Ovary (tissue), 9 donors: ENCODE data around the gene NUSAP1. TPM values are rescaled to one million over a fixed set of nuclear protein-coding genes. Genes with fewer than 3 reads are reported as not detected.
"Not testable (repeated sequence)": the region's sequence is repeated elsewhere in the genome, so short reads cannot be mapped to it uniquely, and the experiment has no call there.

ENCODE experiments used
- DNase-seq, 5 donors: peaks; one replicate each; pipeline ENCODE4 v3.0.0-alpha.2; 2019 to 2020
- H3K27ac ChIP-seq, 2 donors: fragments of 200-600 bp; one replicate each; pipeline versions ENCODE4 v1.5.1 to v1.8.0; 2019 to 2022
- H3K27me3 ChIP-seq: fragments of 200-600 bp; one replicate; pipeline ENCODE4 v1.8.0; 2022
- H3K36me3 ChIP-seq: fragments of 200-600 bp; sonication (generic); one replicate; pipeline ENCODE4 v1.5.1; 2019
- H3K4me1 ChIP-seq: one replicate; pipeline ENCODE4 v1.8.1; 2013; ENCODE audit warnings: mild to moderate bottlenecking, moderate library complexity; ENCODE audit not compliant: insufficient read depth
- H3K4me3 ChIP-seq: fragments of 200-600 bp; sonication (generic); one replicate; pipeline ENCODE4 v1.5.1; 2017
- H3K9me3 ChIP-seq, 2 donors: fragments of 200-600 bp in 1 of 2; sonication (generic) in 1 of 2; one replicate each; pipeline versions ENCODE4 v1.5.1 to v1.8.1; 2013 to 2019; ENCODE audit warnings: mild to moderate bottlenecking in 1 of 2, moderate library complexity in 1 of 2
- CTCF ChIP-seq, 3 donors: fragments of 450-650 bp in 2 of 3; fragments of 200-600 bp in 1 of 3; IDR thresholded peaks; one replicate each; pipeline versions ENCODE4 v1.5.1 to v1.8.0; 2016 to 2022; ENCODE audit warnings: antibody characterized with exemption in 3 of 3, mild to moderate bottlenecking in 1 of 3
- EP300 ChIP-seq: sonication (generic); formaldehyde crosslinking; IDR thresholded peaks from one replicate; pipeline ENCODE4 v1.6.1; 2017; ENCODE audit warnings: antibody characterized with exemption
- POLR2A ChIP-seq: fragments of 450-650 bp; IDR thresholded peaks from one replicate; pipeline ENCODE4 v1.6.1; 2017; ENCODE audit warnings: antibody characterized with exemption, mild to moderate bottlenecking, moderate library complexity
- WGBS, 3 donors: extraction: QIAGEN DNeasy Blood & Tissue Kit in 1 of 3; methylation state at CpG; one replicate each; pipeline versions ENCODE4 v1.1.5 to v1.1.7; 2013 to 2017; 5-methylcytosine and 5-hydroxymethylcytosine counted together
- intact Hi-C, 4 donors: fragments of 100-400 bp; cut with DNase I; formaldehyde crosslinking; loops; one replicate each; pipeline versions ENCODE4 v1.11.0 to v1.15.1; 2022 to 2023
- polyA plus RNA-seq, 2 donors: library from polyadenylated mRNA; stranded (reverse); fragments of 200-250 nt in 1 of 2; fragments of 350-450 nt in 1 of 2; fragmentation: Illumina TruSeq in 1 of 2; extraction: RNeasy Lipid Tissue Mini Kit (QIAGEN cat#74804) in 1 of 2; gene quantifications; one replicate each; pipeline ENCODE4 v1.2.3, GENCODE V29; 2013 to 2014
- total RNA-seq, 7 donors: library from RNA; depleted of rRNA in 2 of 7; stranded (reverse); fragments of >200 nt in 2 of 7; fragmentation: NEBNext Ultra II Directional in 3 of 7; extraction: Animal tissue kit (Norgen Biotek cat#: 25700) in 3 of 7; gene quantifications; one replicate each; pipeline versions ENCODE4 v1.1.0 to v1.2.4, GENCODE V29; 2016 to 2023
- donor health status: DM: no; HTN: no; CAD: no; lungs with moderate emphysema.
- donor health status: DM: no; HTN: no; CAD: no.
- donor health status: Bipolar disorder and iron deficiency.
- donor health status: DM: yes; HTN: yes; CAD: no.
- donor health status: DM: no; HTN: no; CAD: no.
- donor health status: DM: yes; HTN: yes; CAD: no.

NUSAP1 gene
- total and polyA plus RNA-seq, 9 donors = 2.2 to 14.8 (median 5.8) TPM

- H3K27ac ChIP-seq = no peak overlapping the region
- H3K36me3 ChIP-seq = no peaks in the 10 kb centered on the region
- TF ChIP-seq EP300 = no peak
- no peak for TF ChIP-seq POLR2A
- TF ChIP-seq CTCF (IDR thresholded peaks at IDR 0.05) = no peak
- no peak overlapping the region for H3K4me3 ChIP-seq
- H3K27me3 ChIP-seq = no peaks in the 10 kb centered on the region
- no peak for DNase-seq
- no peaks in the 10 kb centered on the region for H3K9me3 ChIP-seq
- WGBS, 3 donors = 92 to 100% (median 93%) methylated on average over 4 of the region's 4 CpGs
- H3K4me1 ChIP-seq = no peaks in the 10 kb centered on the region
- intact Hi-C loops = no loop called here
Measured at GRCh38 chr15:41377978-41378377, 45.3 kb downstream of the NUSAP1 start.

GRCh38 chr15:41383974-41384749 lies 51.5 kb downstream of the NUSAP1 start:
- 94 to 95% (median 95%) methylated on average over 9 of the region's 9 CpGs for whole genome bisulfite sequencing, 3 donors
- H3K4me3 ChIP-seq, H3K27ac ChIP-seq, H3K4me1 ChIP-seq, intact Hi-C loops, H3K27me3 ChIP-seq, DNase-seq, H3K9me3 ChIP-seq, H3K36me3 ChIP-seq: not testable (repeated sequence)

- Histone ChIP-seq H3K9me3 (no peaks in the 10 kb centered on the region), H3K4me1 (no peaks in the 10 kb centered on the region), H3K36me3 (no peaks in the 10 kb centered on the region), H3K27me3 (no peaks in the 10 kb centered on the region), H3K27ac (no peak overlapping the region), H3K4me3 (no peak overlapping the region)
- TF ChIP-seq CTCF (IDR thresholded peaks at IDR 0.05) (no peak), EP300 (no peak), POLR2A (no peak)
- intact Hi-C loops = no loop called here
- no peak for DNase-seq
- WGBS, 3 donors = 90 to 93% (median 92%) methylated on average over 6 of the region's 6 CpGs
Measured at GRCh38 chr15:41387646-41388045, 55.0 kb downstream of the NUSAP1 start.

- TF ChIP-seq CTCF (IDR thresholded peaks at IDR 0.05) = no peak
- TF ChIP-seq EP300 = no peak
- no peak for TF ChIP-seq POLR2A
- no peak overlapping the region for H3K27ac ChIP-seq
- intact Hi-C loops = no loop called here
- H3K4me1 ChIP-seq = no peaks in the 10 kb centered on the region
- H3K36me3 ChIP-seq = no peaks in the 10 kb centered on the region
- no peak for DNase-seq
- H3K4me3 ChIP-seq = no peak overlapping the region
- no peaks in the 10 kb centered on the region for H3K9me3 ChIP-seq
- 90 to 94% (median 92%) methylated on average over 2 of the region's 2 CpGs for WGBS, 3 donors
- H3K27me3 ChIP-seq = no peaks in the 10 kb centered on the region
Measured at GRCh38 chr15:41392659-41393058, 60.0 kb downstream of the NUSAP1 start.

GRCh38 chr15:41394924-41395323 lies 62.2 kb downstream of the NUSAP1 start:
- intact Hi-C loops = no loop called here
- no peaks in the 10 kb centered on the region for H3K9me3 ChIP-seq
- H3K27me3 ChIP-seq = no peaks in the 10 kb centered on the region
- H3K36me3 ChIP-seq = no peaks in the 10 kb centered on the region
- 91 to 94% (median 94%) methylated on average over 4 of the region's 4 CpGs for WGBS, 3 donors
- H3K4me1 ChIP-seq = no peaks in the 10 kb centered on the region
- no peak overlapping the region for H3K4me3 ChIP-seq
- DNase-seq = no peak
- TF ChIP-seq EP300 (no peak), CTCF (IDR thresholded peaks at IDR 0.05) (no peak)
- no peak overlapping the region for H3K27ac ChIP-seq
